IMR-90 (cell line): ENCODE results near the gene MTCH2. TPM values are rescaled to one million over a fixed set of nuclear protein-coding genes. Genes with fewer than 3 reads are reported as not detected.

ENCODE experiments used
- ATAC-seq: fragments of 200-7000 bp; cut with Tn5 transposase; 2 replicates; pipeline ENCODE4 v1.9.1; 2020; ENCODE audit warnings: low read depth, mild to moderate bottlenecking, moderate library complexity
- BruUV-seq: library from RNA; stranded (reverse); fragments of 400-500 nt; replicated peaks from 2 replicates; lab custom pipeline; 2021; lab: Mats Ljungman, UMichigan
- CTCF ChIA-PET: fragments of 300-600 bp; formaldehyde crosslinking; extraction: SDS; loops from one replicate; lab custom pipeline; 2021; ENCODE audit warnings: antibody characterized with exemption; lab: Yijun Ruan, JAX
- POLR2A ChIA-PET: fragments of 300-600 bp; sonication (Branson Sonifier 250); formaldehyde crosslinking; loops from one replicate; lab custom pipeline; 2022; ENCODE audit warnings: antibody characterized with exemption; ENCODE audit not compliant: unreplicated experiment; lab: Charles Lee
- DNase-seq: peaks from one replicate; pipeline ENCODE4 v3.0.0; 2013
- H2AFZ ChIP-seq: replicated peaks from 2 replicates; pipeline ENCODE3; 2013; ENCODE audit warnings: low read length, mild to moderate bottlenecking; ENCODE audit not compliant: poor library complexity
- H2AK5ac ChIP-seq: 2 replicates; pipeline ENCODE4 v1.6.1; 2013; ENCODE audit warnings: low read depth, low read length, inconsistent platforms
- H2AK9ac ChIP-seq: replicated peaks from 2 replicates; pipeline ENCODE3; 2013; ENCODE audit warnings: mild to moderate bottlenecking, low read depth, low read length, moderate library complexity; ENCODE audit not compliant: poor library complexity
- H2BK120ac ChIP-seq: 2 replicates; pipeline ENCODE4 v1.6.1; 2013; ENCODE audit warnings: low read depth, low read length, inconsistent platforms
- H2BK15ac ChIP-seq: 3 replicates; pipeline ENCODE4 v1.6.1; 2013; ENCODE audit warnings: low read depth, low read length, inconsistent platforms
- H2BK20ac ChIP-seq: 2 replicates; pipeline ENCODE4 v1.6.1; 2013; ENCODE audit warnings: low read depth, mild to moderate bottlenecking, inconsistent platforms, low read length, moderate library complexity
- H2BK5ac ChIP-seq: 2 replicates; pipeline ENCODE4 v1.6.1; 2013; ENCODE audit warnings: mild to moderate bottlenecking, low read depth, low read length, inconsistent platforms; ENCODE audit not compliant: poor library complexity, severe bottlenecking
- H3K14ac ChIP-seq: replicated peaks from 2 replicates; pipeline ENCODE4 v1.6.1; 2013; ENCODE audit warnings: low read depth, low read length, inconsistent platforms
- H3K18ac ChIP-seq: 2 replicates; pipeline ENCODE4 v1.6.1; 2013; ENCODE audit warnings: low read depth, low read length, control low read depth
- H3K23ac ChIP-seq: 2 replicates; pipeline ENCODE4 v1.6.1; 2013; ENCODE audit warnings: low read depth, low read length, inconsistent platforms
- H3K27ac ChIP-seq: 2 replicates; pipeline ENCODE4 v1.5.1; 2013; ENCODE audit warnings: mild to moderate bottlenecking, control low read depth, low read length; ENCODE audit not compliant: insufficient read depth
- H3K27me3 ChIP-seq: 2 replicates; pipeline ENCODE4 v1.6.1; 2013; ENCODE audit warnings: low read length; ENCODE audit not compliant: control insufficient read depth, insufficient read depth
- H3K36me3 ChIP-seq: 2 replicates; pipeline ENCODE4 v1.6.1; 2013; ENCODE audit warnings: low read length, mixed read lengths; ENCODE audit not compliant: control insufficient read depth, insufficient read depth
- H3K4ac ChIP-seq: 2 replicates; pipeline ENCODE4 v1.6.1; 2013; ENCODE audit warnings: low read depth, low read length, inconsistent platforms
- H3K4me1 ChIP-seq: 2 replicates; pipeline ENCODE4 v1.6.1; 2013; ENCODE audit warnings: low read length, mixed read lengths; ENCODE audit not compliant: control insufficient read depth, insufficient read depth
- H3K4me2 ChIP-seq: 2 replicates; pipeline ENCODE4 v1.6.1; 2013; ENCODE audit warnings: low read depth, mild to moderate bottlenecking, control low read depth, low read length, moderate library complexity
- H3K4me3 ChIP-seq: 2 replicates; pipeline ENCODE4 v1.5.1; 2013; ENCODE audit warnings: low read depth, mild to moderate bottlenecking, control low read depth, low read length, moderate library complexity; ENCODE audit not compliant: insufficient read depth
- H3K56ac ChIP-seq: 2 replicates; pipeline ENCODE4 v1.6.1; 2013; ENCODE audit warnings: low read length, inconsistent platforms; ENCODE audit not compliant: insufficient read depth; ENCODE audit errors: extremely low read depth
- H3K79me1 ChIP-seq, 2 experiments: 2 replicates each; pipeline ENCODE4 v1.6.1; 2013; ENCODE audit warnings: low read length in 2 of 2, inconsistent platforms in 1 of 2, low read depth in 1 of 2
- H3K9ac ChIP-seq: 2 replicates; pipeline ENCODE4 v1.6.1; 2013; ENCODE audit warnings: low read depth, low read length, control low read depth
- H3K9me1 ChIP-seq: 2 replicates; pipeline ENCODE4 v1.6.1; 2013; ENCODE audit warnings: low read length, inconsistent platforms; ENCODE audit not compliant: insufficient read depth
- H3K9me3 ChIP-seq: 2 replicates; pipeline ENCODE4 v1.6.1; 2013; ENCODE audit warnings: low read length; ENCODE audit not compliant: control insufficient read depth, insufficient read depth
- H4K20me1 ChIP-seq: 2 replicates; pipeline ENCODE4 v1.6.1; 2013; ENCODE audit warnings: low read length, inconsistent platforms; ENCODE audit not compliant: insufficient read depth
- H4K5ac ChIP-seq: 2 replicates; pipeline ENCODE4 v1.6.1; 2013; ENCODE audit warnings: mild to moderate bottlenecking, low read depth, low read length, control low read depth
- H4K8ac ChIP-seq, 2 experiments: 2 replicates each; pipeline ENCODE4 v1.6.1; 2013; ENCODE audit warnings: low read depth in 2 of 2, low read length in 2 of 2, control low read depth in 1 of 2, inconsistent platforms in 1 of 2
- H4K91ac ChIP-seq: 2 replicates; pipeline ENCODE4 v1.6.1; 2013; ENCODE audit warnings: low read depth, low read length, inconsistent platforms; ENCODE audit not compliant: insufficient read depth
- BHLHE40 ChIP-seq: fragments of 150-350 bp; IDR thresholded peaks from 2 replicates; pipeline ENCODE4 v1.6.1; 2016; ENCODE audit warnings: mild to moderate bottlenecking, low read depth, low read length
- FOS ChIP-seq: fragments of 150-350 bp; IDR thresholded peaks from 2 replicates; pipeline ENCODE4 v1.6.1; 2016; ENCODE audit warnings: low read depth, low read length
- MAFK ChIP-seq: IDR thresholded peaks from 2 replicates; pipeline ENCODE4 v1.6.1; 2012; ENCODE audit warnings: low read depth, low read length, improper control_type of control experiment
- MXI1 ChIP-seq: IDR thresholded peaks from 2 replicates; pipeline ENCODE4 v1.6.1; 2012; ENCODE audit warnings: low read depth, mild to moderate bottlenecking, low read length, moderate library complexity, borderline replicate concordance
- NFE2L2 ChIP-seq: fragments of 150-350 bp; IDR thresholded peaks from 2 replicates; pipeline ENCODE4 v1.6.1; 2016; ENCODE audit warnings: low read depth, mild to moderate bottlenecking, low read length
- RAD21 ChIP-seq: IDR thresholded peaks from 2 replicates; pipeline ENCODE4 v1.6.1; 2012; ENCODE audit warnings: low read length, improper control_type of control experiment
- RFX5 ChIP-seq: IDR thresholded peaks from 2 replicates; pipeline ENCODE4 v1.8.0; 2012; ENCODE audit warnings: low read depth, mild to moderate bottlenecking, low read length, moderate library complexity
- SMC3 ChIP-seq: fragments of 150-350 bp; IDR thresholded peaks from 2 replicates; pipeline ENCODE4 v1.6.1; 2016; ENCODE audit warnings: low read depth, mild to moderate bottlenecking, antibody characterized with exemption, low read length, moderate library complexity
- WGBS, 2 experiments: methylation state at CpG; one replicate each; pipeline versions ENCODE4 v1.1.5 to v1.1.7; 2013; ENCODE audit warnings: missing lambda C conversion rate in 2 of 2; ENCODE audit not compliant: insufficient read length in 1 of 2; ENCODE audit errors: extremely low coverage in 2 of 2; 5-methylcytosine and 5-hydroxymethylcytosine counted together
- dilution Hi-C: fragments of 300-500 bp; cut with HindIII; formaldehyde crosslinking; loops from one replicate; pipeline ENCODE4 v1.14.3; 2018; ENCODE audit warnings: low sequenced_read_pairs; ENCODE audit not compliant: unreplicated experiment
- in situ Hi-C: fragments of 300-500 bp; cut with MboI; formaldehyde crosslinking; loops from 3 replicates; pipeline ENCODE4 v1.14.3; 2019; ENCODE audit warnings: low sequenced_read_pairs, inconsistent platforms, mixed read lengths
- intact Hi-C: fragments of 100-400 bp; cut with micrococcal nuclease; formaldehyde crosslinking; loops from 2 replicates; pipeline ENCODE4 v1.10.0; 2022
- polyA plus RNA-seq, 3 experiments: library from polyadenylated mRNA; depleted of rRNA; stranded (reverse); fragments of >200 nt; gene quantifications; 2 replicates each; pipeline ENCODE4 v1.2.3, GENCODE V29; 2012; ENCODE audit warnings: low replicate concordance in 1 of 3
- total RNA-seq: library from RNA; depleted of rRNA; stranded (reverse); fragments of >200 nt; gene quantifications from 2 replicates; pipeline ENCODE4 v1.2.3, GENCODE V29; 2012
- TF ChIP-seq, protein P1 (sequence below): fragments of 150-350 bp; IDR thresholded peaks from 2 replicates; pipeline ENCODE4 v1.6.1; 2016; ENCODE audit warnings: low read depth, mild to moderate bottlenecking, low read length, moderate library complexity, borderline replicate concordance
- TF ChIP-seq, protein P2 (sequence below): fragments of 150-350 bp; IDR thresholded peaks from 2 replicates; pipeline ENCODE4 v1.6.1; 2017; ENCODE audit warnings: mild to moderate bottlenecking, antibody characterized with exemption, low read length, low read depth

MTCH2 gene
- total and polyA plus RNA-seq, 2 of the 4 experiments (the other 2 are of a cell fraction) = 103 to 163 TPM

DNA sequence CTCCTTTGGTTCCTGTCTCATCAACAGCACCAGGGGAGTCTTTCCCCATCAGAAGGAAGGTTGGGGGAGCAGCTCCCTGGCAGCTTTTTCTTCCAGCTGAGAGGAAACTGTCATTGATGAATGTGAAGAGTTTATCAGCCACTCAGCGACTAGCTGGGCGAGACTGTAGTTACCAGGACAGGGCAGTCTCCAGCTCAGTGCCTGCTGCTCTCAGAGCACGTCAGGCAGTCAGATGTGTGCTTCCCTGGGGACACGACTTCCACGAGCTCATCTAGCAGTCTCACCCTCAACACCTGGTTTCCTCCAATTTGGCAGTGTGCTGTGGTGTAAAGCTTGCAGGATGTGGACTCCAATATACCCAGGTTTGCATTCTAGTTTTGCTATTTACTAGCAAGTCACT, 35.6 kb downstream of the MTCH2 start:
- whole genome bisulfite sequencing, 2 experiments = no CpG with 5 or more reads among the region's 5 CpGs
- Histone ChIP-seq H2BK120ac (no peak overlapping the region; the same call in 1 of the 2 replicates), H2AK5ac (peak overlapping the region; percentile 41), H3K14ac (peak overlapping the region; percentile 38; the same call in 1 of the 2 replicates), H3K4me1 (peaks cover 8% of the 10 kb centered on the region), H2BK5ac (peak overlapping the region; percentile 7), H3K9ac (no peak overlapping the region), H3K9me3 (no peaks in the 10 kb centered on the region), H2BK15ac (no peak overlapping the region), H3K56ac (no peak overlapping the region), H3K36me3 (peaks cover 4% of the 10 kb centered on the region; the same call in 1 of the 2 replicates), H2AK9ac (no peak overlapping the region), H3K27ac (no peak overlapping the region), H2BK20ac (peak overlapping the region; percentile 43; the same call in 1 of the 2 replicates), H4K8ac (peak overlapping the region in 1 of 2 experiments; percentile 38; a peak in 1 of 4 replicates), H3K18ac (no peak overlapping the region), H3K9me1 (peaks cover 6% of the 10 kb centered on the region), H3K4me3 (no peak overlapping the region), H4K5ac (no peak overlapping the region; the same call in 1 of the 2 replicates), H3K4me2 (no peak overlapping the region; the same call in 1 of the 2 replicates), H3K4ac (peak overlapping the region; percentile 55), H2AFZ (peak overlapping the region; percentile 78), H4K91ac (no peak overlapping the region), H3K27me3 (no peaks in the 10 kb centered on the region), H4K20me1 (peaks cover 7% of the 10 kb centered on the region; the same call in 1 of the 2 replicates), H3K79me1 (no peaks in the 10 kb centered on the region), H3K23ac (peak overlapping the region; percentile 35; the same call in 1 of the 2 replicates)
- no TSS peak for BruUV-seq
- ATAC-seq (peak; percentile 13; the same call in 1 of the 2 replicates), DNase-seq (peak; percentile 24)
- in situ Hi-C loops (no loop called here), intact Hi-C loops (loop anchor here (1.0 kb wide), 1 partner anchor 53 kb away; the partner anchor contains the start of gene CELF1), dilution Hi-C loops (no loop called here)
- TF ChIP-seq, protein P1, sequence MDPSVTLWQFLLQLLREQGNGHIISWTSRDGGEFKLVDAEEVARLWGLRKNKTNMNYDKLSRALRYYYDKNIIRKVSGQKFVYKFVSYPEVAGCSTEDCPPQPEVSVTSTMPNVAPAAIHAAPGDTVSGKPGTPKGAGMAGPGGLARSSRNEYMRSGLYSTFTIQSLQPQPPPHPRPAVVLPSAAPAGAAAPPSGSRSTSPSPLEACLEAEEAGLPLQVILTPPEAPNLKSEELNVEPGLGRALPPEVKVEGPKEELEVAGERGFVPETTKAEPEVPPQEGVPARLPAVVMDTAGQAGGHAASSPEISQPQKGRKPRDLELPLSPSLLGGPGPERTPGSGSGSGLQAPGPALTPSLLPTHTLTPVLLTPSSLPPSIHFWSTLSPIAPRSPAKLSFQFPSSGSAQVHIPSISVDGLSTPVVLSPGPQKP = no peak
- no peak for TF ChIP-seq RFX5
- TF ChIP-seq FOS = no peak
- TF ChIP-seq, protein P2, sequence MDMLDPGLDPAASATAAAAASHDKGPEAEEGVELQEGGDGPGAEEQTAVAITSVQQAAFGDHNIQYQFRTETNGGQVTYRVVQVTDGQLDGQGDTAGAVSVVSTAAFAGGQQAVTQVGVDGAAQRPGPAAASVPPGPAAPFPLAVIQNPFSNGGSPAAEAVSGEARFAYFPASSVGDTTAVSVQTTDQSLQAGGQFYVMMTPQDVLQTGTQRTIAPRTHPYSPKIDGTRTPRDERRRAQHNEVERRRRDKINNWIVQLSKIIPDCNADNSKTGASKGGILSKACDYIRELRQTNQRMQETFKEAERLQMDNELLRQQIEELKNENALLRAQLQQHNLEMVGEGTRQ = no peak
- TF ChIP-seq NFE2L2 = no peak
- no peak for TF ChIP-seq RAD21
- TF ChIP-seq MAFK = no peak
- TF ChIP-seq SMC3 = no peak
- no peak for TF ChIP-seq MXI1
- TF ChIP-seq BHLHE40 = no peak
- POLR2A ChIA-PET = interaction anchor here (0.6 kb wide), 1 partner anchor 53 kb away, joined by 3 read pairs; no protein-coding TSS in a partner anchor
- CTCF ChIA-PET = interaction anchor here (2.7 kb wide), 1 partner anchor 10 kb away, joined by 9 read pairs; no protein-coding TSS in a partner anchor
